A549 treated with AZD9567 at 1 μM for 4 hours (cell line): ENCODE measurements around the gene YPEL2. TPM values are rescaled to one million over a fixed set of nuclear protein-coding genes. Genes with fewer than 3 reads are reported as not detected.

Experiments
- total RNA-seq: library from RNA; stranded (reverse); fragments of 200-300 nt; extraction: Qiagen RNA extraction; gene quantifications from 5 replicates; pipeline ENCODE4 v1.2.3, GENCODE V29; 2022; ENCODE audit not compliant: insufficient read depth

Gene YPEL2
- 1.4 to 2.3 TPM (median 2.2 TPM) in 5 replicates for total RNA-seq

DNA sequence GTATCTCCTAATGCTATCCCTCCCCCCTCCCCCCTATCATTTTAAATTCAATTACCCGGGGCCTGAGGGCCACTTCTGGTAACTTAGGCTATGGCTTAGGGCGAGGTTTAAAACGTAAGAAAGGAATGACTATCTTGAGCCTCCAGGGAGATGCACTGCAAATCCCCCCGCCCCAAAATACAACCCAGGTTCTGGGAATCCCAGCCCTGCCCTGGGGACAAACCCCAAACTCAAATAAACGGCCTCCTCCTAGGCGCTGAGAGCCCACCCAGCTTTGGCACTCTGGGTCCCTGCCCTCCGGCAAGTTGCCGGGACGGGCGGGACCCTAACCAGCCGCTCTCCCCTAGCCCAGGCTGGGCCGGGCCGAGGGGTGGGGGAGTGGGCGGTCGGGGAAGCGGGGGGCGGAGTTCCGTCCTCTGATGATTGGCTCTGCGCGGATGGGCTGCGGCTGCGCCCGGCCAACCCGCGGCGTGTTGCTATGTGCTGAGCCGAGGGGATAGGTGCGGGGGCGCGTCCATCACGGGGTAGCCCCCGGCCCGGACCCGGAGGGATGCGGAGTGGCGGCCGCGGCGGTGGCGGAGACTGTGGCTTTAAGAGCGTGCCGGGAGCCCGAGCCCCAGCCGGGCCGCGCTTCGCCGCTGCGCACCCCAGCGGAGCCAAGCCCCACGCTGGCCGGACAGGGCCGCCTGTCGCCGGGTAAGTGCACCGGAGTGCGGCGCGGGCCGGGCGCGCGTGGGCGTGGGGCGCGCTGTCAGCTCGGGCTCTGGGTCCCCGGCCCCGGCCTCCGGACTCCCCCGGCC is at the start of gene YPEL2:
Gene YPEL2 (plus strand): TSS at position 527 of the 800 bp plus-strand sequence. CDS start 21,755 bp downstream, outside the sequence.

Other genes with a start within 250 kb of the YPEL2 start
- gene TRIM37, start 224.8 kb upstream of the YPEL2 start, total RNA-seq, result 19.3 to 33.1 TPM (median 23.9 TPM) in 5 replicates
- gene SKA2, start 176.5 kb upstream of the YPEL2 start, total RNA-seq, result 90.0 to 105 TPM (median 97.6 TPM) in 5 replicates
- 46.1 to 57.4 TPM (median 52.4 TPM) in 5 replicates for gene PRR11, start 175.9 kb upstream of the YPEL2 start, total RNA-seq
- gene SMG8, start 121.6 kb upstream of the YPEL2 start, total RNA-seq, result 26.9 to 31.5 TPM (median 28.5 TPM) in 5 replicates
- 0.43 to 2.8 TPM (median 0.61 TPM) in 5 replicates for gene GDPD1, start 111.1 kb upstream of the YPEL2 start, total RNA-seq
- 32.7 to 42.8 TPM (median 37.3 TPM) in 5 replicates for gene DHX40, start 234.0 kb downstream of the YPEL2 start, total RNA-seq